ENCODE results near the gene VSNL1. TPM values are rescaled to one million over a fixed set of nuclear protein-coding genes. Genes with fewer than 3 reads are reported as not detected.

The VSNL1 gene
- total and polyA plus RNA-seq, 2 donors (not counting 1 experiment from before 2014, with no cell fraction given) = not detected

DNA sequence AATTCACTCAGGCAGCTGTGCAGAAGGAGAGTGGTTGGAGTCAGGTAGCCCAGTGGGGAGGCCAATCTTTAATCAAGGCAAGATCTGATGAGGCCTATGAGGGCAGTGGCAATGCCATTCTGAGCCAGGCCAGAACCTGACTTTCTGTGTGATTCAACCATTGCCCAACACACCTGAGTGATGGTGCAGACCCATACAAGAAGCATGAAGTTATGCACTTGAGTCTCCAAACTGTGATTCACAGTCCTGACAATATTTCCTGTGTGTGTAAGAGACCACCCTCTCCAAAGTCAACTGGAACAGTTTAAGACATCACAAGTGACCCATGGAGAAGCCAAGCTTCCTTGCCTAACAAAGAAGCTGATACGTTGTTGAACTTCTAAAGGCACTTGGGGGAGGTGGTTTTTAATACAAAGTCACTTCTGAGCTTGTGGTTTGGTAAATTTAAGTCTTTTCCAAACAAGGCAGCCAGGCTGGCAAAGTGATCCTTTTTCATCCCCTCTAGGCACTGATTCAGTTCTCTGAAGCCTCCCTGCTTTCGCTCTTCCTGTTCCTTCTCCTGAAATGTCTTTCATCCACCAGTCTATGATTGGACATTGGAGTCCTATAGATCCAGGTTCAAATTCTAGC, 49.0 kb downstream of the VSNL1 start:
- no peak overlapping the region for H3K27ac Mint-ChIP-seq
- no peaks in the 10 kb centered on the region for H3K4me1 Mint-ChIP-seq
- DNase-seq (no peak), ATAC-seq (ENCODE audit: low read depth) (no peak)
- no peak for TF ChIP-seq EZH2 (IDR thresholded peaks at IDR 0.05; ENCODE audit: borderline replicate concordance, insufficient read depth, low read depth, low read length, poor library complexity, severe bottlenecking)
- TF ChIP-seq, protein P1, sequence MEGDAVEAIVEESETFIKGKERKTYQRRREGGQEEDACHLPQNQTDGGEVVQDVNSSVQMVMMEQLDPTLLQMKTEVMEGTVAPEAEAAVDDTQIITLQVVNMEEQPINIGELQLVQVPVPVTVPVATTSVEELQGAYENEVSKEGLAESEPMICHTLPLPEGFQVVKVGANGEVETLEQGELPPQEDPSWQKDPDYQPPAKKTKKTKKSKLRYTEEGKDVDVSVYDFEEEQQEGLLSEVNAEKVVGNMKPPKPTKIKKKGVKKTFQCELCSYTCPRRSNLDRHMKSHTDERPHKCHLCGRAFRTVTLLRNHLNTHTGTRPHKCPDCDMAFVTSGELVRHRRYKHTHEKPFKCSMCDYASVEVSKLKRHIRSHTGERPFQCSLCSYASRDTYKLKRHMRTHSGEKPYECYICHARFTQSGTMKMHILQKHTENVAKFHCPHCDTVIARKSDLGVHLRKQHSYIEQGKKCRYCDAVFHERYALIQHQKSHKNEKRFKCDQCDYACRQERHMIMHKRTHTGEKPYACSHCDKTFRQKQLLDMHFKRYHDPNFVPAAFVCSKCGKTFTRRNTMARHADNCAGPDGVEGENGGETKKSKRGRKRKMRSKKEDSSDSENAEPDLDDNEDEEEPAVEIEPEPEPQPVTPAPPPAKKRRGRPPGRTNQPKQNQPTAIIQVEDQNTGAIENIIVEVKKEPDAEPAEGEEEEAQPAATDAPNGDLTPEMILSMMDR (IDR thresholded peaks at IDR 0.05) = no peak
- H2AFZ ChIP-seq (ENCODE audit: insufficient read depth, low read depth, low read length, poor library complexity, severe bottlenecking) = no peak overlapping the region
- no peaks in the 10 kb centered on the region for H4K20me1 ChIP-seq (ENCODE audit: control insufficient read depth, insufficient read depth, low read length, poor library complexity, severe bottlenecking)
- H3K27ac ChIP-seq (ENCODE audit: low read length in 2 of 2) = no peak overlapping the region
- no peaks in the 10 kb centered on the region for H3K79me2 ChIP-seq (ENCODE audit: control insufficient read depth, insufficient read depth, low read length)
- H3K27me3 ChIP-seq (replicated peaks in 1 of 4; ENCODE audit: control extremely low read depth in 1 of 4, control insufficient read depth in 3 of 4, insufficient read depth in 4 of 4, low read length in 3 of 4) = peaks cover 0 to 6% (median 2%) of the 10 kb centered on the region in 4 experiments
- WGBS (ENCODE audit: insufficient coverage) = no CpG with 5 or more reads among the region's 2 CpGs
- H3K4me3 ChIP-seq (ENCODE audit: control extremely low read depth in 1 of 5, extremely low read depth in 1 of 5, insufficient read depth in 1 of 5, low read depth in 2 of 5, low read length in 4 of 5) = no peak overlapping the region
- H3K9ac ChIP-seq (ENCODE audit: low read length) = no peak overlapping the region
- H3K36me3 ChIP-seq (replicated peaks in 1 of 2; ENCODE audit: control extremely low read depth in 1 of 2, control insufficient read depth in 1 of 2, extremely low read depth in 1 of 2, insufficient read depth in 2 of 2, low read length in 1 of 2) = no peaks in the 10 kb centered on the region
- peaks cover 32% of the 10 kb centered on the region for H3K27me3 Mint-ChIP-seq
- H3K4me1 ChIP-seq (ENCODE audit: control insufficient read depth in 2 of 2, insufficient read depth in 2 of 2, low read length in 2 of 2) = no peaks in the 10 kb centered on the region
- H3K4me2 ChIP-seq (replicated peaks; ENCODE audit: low read depth, low read length, poor library complexity, severe bottlenecking) = no peak overlapping the region
- no peaks in the 10 kb centered on the region for H3K9me3 Mint-ChIP-seq (ENCODE audit: insufficient read depth)
- no peaks in the 10 kb centered on the region for H3K9me3 ChIP-seq (ENCODE audit: control extremely low read depth in 1 of 3, control insufficient read depth in 2 of 3, insufficient read depth in 1 of 3, low read length in 2 of 3)
- ChIA-PET CTCF (no interaction called here), POLR2A (no interaction called here)
- no peak overlapping the region for H3K4me3 Mint-ChIP-seq
- intact Hi-C loops (cut with micrococcal nuclease) = no loop called here

DNA sequence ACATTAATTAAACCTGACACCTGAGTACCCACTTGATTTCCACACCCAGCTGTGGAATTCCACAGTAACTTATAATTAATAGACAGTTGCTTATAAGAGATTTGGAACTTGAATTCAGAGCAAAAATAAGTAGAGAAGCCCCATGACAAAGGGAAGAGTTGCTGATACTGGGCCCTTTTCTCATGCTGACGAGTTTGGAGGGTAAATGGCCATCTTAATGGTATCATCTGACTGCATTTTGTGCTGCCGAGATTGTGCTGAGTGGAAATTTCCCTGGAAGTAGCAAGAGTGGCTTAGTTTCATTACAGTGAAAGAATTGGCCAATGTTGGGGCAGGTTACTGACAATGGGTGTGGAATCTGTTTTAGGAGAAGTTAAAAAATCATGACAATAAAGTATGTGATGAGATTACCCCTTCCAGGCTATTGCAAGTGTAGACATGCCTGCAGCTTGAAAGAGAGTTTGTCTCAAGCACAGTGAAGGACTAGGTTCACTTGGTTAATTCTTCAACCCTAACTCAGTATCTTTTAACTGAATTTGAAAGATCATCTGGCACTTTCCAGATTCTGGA, 49.9 kb downstream of the VSNL1 start:
- WGBS (ENCODE audit: insufficient coverage) = 78% methylated on average over 2 of the region's 2 CpGs
- Mint-ChIP-seq H3K4me3 (no peak overlapping the region), H3K4me1 (no peaks in the 10 kb centered on the region), H3K27me3 (peaks cover 34% of the 10 kb centered on the region), H3K9me3 (ENCODE audit: insufficient read depth) (no peaks in the 10 kb centered on the region), H3K27ac (no peak overlapping the region)
- no peaks in the 10 kb centered on the region for H4K20me1 ChIP-seq (ENCODE audit: control insufficient read depth, insufficient read depth, low read length, poor library complexity, severe bottlenecking)
- H3K27me3 ChIP-seq (replicated peaks in 1 of 4; ENCODE audit: control extremely low read depth in 1 of 4, control insufficient read depth in 3 of 4, insufficient read depth in 4 of 4, low read length in 3 of 4) = peaks cover 0 to 6% (median 2%) of the 10 kb centered on the region in 4 experiments
- H3K4me2 ChIP-seq (replicated peaks; ENCODE audit: low read depth, low read length, poor library complexity, severe bottlenecking) = no peak overlapping the region
- H2AFZ ChIP-seq (ENCODE audit: insufficient read depth, low read depth, low read length, poor library complexity, severe bottlenecking) = no peak overlapping the region
- ATAC-seq (ENCODE audit: low read depth) = no peak
- H3K36me3 ChIP-seq (replicated peaks in 1 of 2; ENCODE audit: control extremely low read depth in 1 of 2, control insufficient read depth in 1 of 2, extremely low read depth in 1 of 2, insufficient read depth in 2 of 2, low read length in 1 of 2) = no peaks in the 10 kb centered on the region
- no peaks in the 10 kb centered on the region for H3K79me2 ChIP-seq (ENCODE audit: control insufficient read depth, insufficient read depth, low read length)
- H3K4me3 ChIP-seq (ENCODE audit: control extremely low read depth in 1 of 5, extremely low read depth in 1 of 5, insufficient read depth in 1 of 5, low read depth in 2 of 5, low read length in 4 of 5) = no peak overlapping the region
- no peaks in the 10 kb centered on the region for H3K9me3 ChIP-seq (ENCODE audit: control extremely low read depth in 1 of 3, control insufficient read depth in 2 of 3, insufficient read depth in 1 of 3, low read length in 2 of 3)
- DNase-seq = no peak
- POLR2A ChIA-PET = no interaction called here
- no peak overlapping the region for H3K9ac ChIP-seq (ENCODE audit: low read length)
- no peak for TF ChIP-seq EZH2 (IDR thresholded peaks at IDR 0.05; ENCODE audit: borderline replicate concordance, insufficient read depth, low read depth, low read length, poor library complexity, severe bottlenecking)
- TF ChIP-seq, protein P1 (IDR thresholded peaks at IDR 0.05) = no peak
- intact Hi-C loops (cut with micrococcal nuclease) = no loop called here
- no peaks in the 10 kb centered on the region for H3K4me1 ChIP-seq (ENCODE audit: control insufficient read depth in 2 of 2, insufficient read depth in 2 of 2, low read length in 2 of 2)
- CTCF ChIA-PET = no interaction called here
- no peak overlapping the region for H3K27ac ChIP-seq (ENCODE audit: low read length in 2 of 2)

All from B cell (primary cell).